ENCODE data around the gene DPH2. TPM values are rescaled to one million over a fixed set of nuclear protein-coding genes. Genes with fewer than 3 reads are reported as not detected.

DPH2 gene
- polyA plus RNA-seq, 3 donors = 13.0 to 23.6 (median 14.1) TPM

DNA sequence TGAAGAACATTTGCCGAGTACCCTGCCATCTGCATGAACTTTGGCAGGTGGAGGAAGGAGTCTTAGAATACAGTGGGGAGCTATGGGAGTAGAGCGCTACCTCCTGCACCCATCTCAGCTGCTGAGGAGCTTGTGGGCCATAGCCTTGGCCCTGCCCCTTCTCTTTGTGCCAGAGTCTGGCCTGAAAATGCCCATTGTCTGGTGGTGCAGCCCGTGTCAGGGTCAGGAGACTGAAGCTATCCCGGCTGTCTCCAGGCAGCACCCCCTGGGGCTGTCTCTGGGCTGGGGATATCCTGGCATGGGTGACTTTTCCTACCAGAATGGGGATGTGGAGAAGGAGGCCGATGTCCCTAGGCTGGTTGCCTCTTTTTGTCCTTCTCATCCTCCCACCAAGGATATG is 15.8 kb upstream of the DPH2 start:
- 100% methylated on average over 2 of the region's 5 CpGs for WGBS (ENCODE audit: insufficient coverage)
- intact Hi-C loops (cut with micrococcal nuclease) = no loop called here
- Histone ChIP-seq H2AFZ (ENCODE audit: insufficient read depth, low read depth, low read length, poor library complexity, severe bottlenecking) (no peak overlapping the region), H3K36me3 (replicated peaks in 1 of 2; ENCODE audit: control insufficient read depth in 1 of 2, insufficient read depth in 2 of 2, low read length in 2 of 2) (peaks cover 37 to 63% of the 10 kb centered on the region in 2 donors), H3K4me3 (replicated peaks in 1 of 3; ENCODE audit: low read depth in 2 of 3, low read length in 3 of 3) (no peak overlapping the region), H3K9ac (ENCODE audit: insufficient read depth, low read length, poor library complexity, severe bottlenecking) (no peak overlapping the region), H3K79me2 (ENCODE audit: insufficient read depth, low read length) (peaks cover 10% of the 10 kb centered on the region), H3K9me3 (replicated peaks in 1 of 2; ENCODE audit: control insufficient read depth in 1 of 2, insufficient read depth in 1 of 2, low read length in 2 of 2) (no peaks in the 10 kb centered on the region), H4K20me1 (ENCODE audit: insufficient read depth, low read length) (peaks cover 4% of the 10 kb centered on the region), H3K4me2 (replicated peaks; ENCODE audit: extremely low read depth, low read length, poor library complexity, severe bottlenecking) (no peak overlapping the region), H3K27me3 (ENCODE audit: control insufficient read depth in 2 of 2, insufficient read depth in 2 of 2, low read length in 2 of 2) (no peaks in the 10 kb centered on the region), H3K4me1 (ENCODE audit: control insufficient read depth in 1 of 2, insufficient read depth in 2 of 2, low read length in 2 of 2) (no peaks in the 10 kb centered on the region), H3K27ac (ENCODE audit: low read depth in 1 of 2, low read length in 2 of 2) (no peak overlapping the region)
- H3K9me3 Mint-ChIP-seq = no peaks in the 10 kb centered on the region
- H3K4me3 Mint-ChIP-seq = no peak overlapping the region
- peaks cover 40 to 58% of the 10 kb centered on the region in 2 donors for H3K36me3 Mint-ChIP-seq
- no peaks in the 10 kb centered on the region for H3K27me3 Mint-ChIP-seq (ENCODE audit: low read depth in 3 of 3)
- TF ChIP-seq CTCF (IDR thresholded peaks at IDR 0.05) = no peak
- DNase-seq = no peak
- no peak overlapping the region for H3K27ac Mint-ChIP-seq
- H3K4me1 Mint-ChIP-seq = peaks cover 5% of the 10 kb centered on the region

DNA sequence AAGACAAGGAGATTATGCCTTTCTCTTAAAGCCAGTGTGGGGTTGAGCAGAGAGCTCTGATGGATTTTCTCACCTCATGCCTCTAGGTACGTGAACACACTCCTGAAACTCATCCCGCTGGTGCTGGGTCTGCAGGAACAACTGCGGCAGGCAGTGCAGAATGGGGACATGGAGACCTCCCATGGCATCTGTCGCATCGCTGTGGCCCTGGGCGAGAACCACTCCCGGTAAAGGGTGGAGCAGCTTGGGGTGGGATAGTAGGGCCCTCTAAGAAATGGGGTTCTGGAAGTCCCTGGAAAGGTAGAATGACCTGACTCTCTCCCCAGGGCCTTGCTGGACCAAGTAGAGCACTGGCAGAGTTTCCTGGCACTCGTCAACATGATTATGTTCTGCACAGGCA is 13.6 kb upstream of the DPH2 start:
- Mint-ChIP-seq H3K27me3 (ENCODE audit: low read depth in 3 of 3) (no peaks in the 10 kb centered on the region), H3K36me3 (peaks cover 34 to 57% of the 10 kb centered on the region in 2 donors), H3K27ac (peak overlapping the region in 1 of 7 donors; percentile 2), H3K9me3 (peaks cover 0 to under 1% (median 0%) of the 10 kb centered on the region in 7 donors), H3K4me1 (no peaks in the 10 kb centered on the region), H3K4me3 (no peak overlapping the region)
- H3K4me2 ChIP-seq (replicated peaks; ENCODE audit: extremely low read depth, low read length, poor library complexity, severe bottlenecking) = no peak overlapping the region
- no peak for DNase-seq
- no peaks in the 10 kb centered on the region for H3K27me3 ChIP-seq (ENCODE audit: control insufficient read depth in 2 of 2, insufficient read depth in 2 of 2, low read length in 2 of 2)
- no peak overlapping the region for H2AFZ ChIP-seq (ENCODE audit: insufficient read depth, low read depth, low read length, poor library complexity, severe bottlenecking)
- H3K27ac ChIP-seq (ENCODE audit: low read depth in 1 of 2, low read length in 2 of 2) = no peak overlapping the region
- intact Hi-C loops (cut with micrococcal nuclease) = no loop called here
- TF ChIP-seq CTCF (IDR thresholded peaks at IDR 0.05) = no peak
- H4K20me1 ChIP-seq (ENCODE audit: insufficient read depth, low read length) = peaks cover 4% of the 10 kb centered on the region
- no peak overlapping the region for H3K9ac ChIP-seq (ENCODE audit: insufficient read depth, low read length, poor library complexity, severe bottlenecking)
- no peaks in the 10 kb centered on the region for H3K4me1 ChIP-seq (ENCODE audit: control insufficient read depth in 1 of 2, insufficient read depth in 2 of 2, low read length in 2 of 2)
- no peaks in the 10 kb centered on the region for H3K79me2 ChIP-seq (ENCODE audit: insufficient read depth, low read length)
- 98% methylated on average over 6 of the region's 8 CpGs for WGBS (ENCODE audit: insufficient coverage)
- no peak overlapping the region for H3K4me3 ChIP-seq (replicated peaks in 1 of 3; ENCODE audit: low read depth in 2 of 3, low read length in 3 of 3)
- no peaks in the 10 kb centered on the region for H3K9me3 ChIP-seq (replicated peaks in 1 of 2; ENCODE audit: control insufficient read depth in 1 of 2, insufficient read depth in 1 of 2, low read length in 2 of 2)
- H3K36me3 ChIP-seq (replicated peaks in 1 of 2; ENCODE audit: control insufficient read depth in 1 of 2, insufficient read depth in 2 of 2, low read length in 2 of 2) = peaks cover 44 to 63% of the 10 kb centered on the region in 2 donors
